Hematopoietic multipotent progenitor cell (in vitro differentiated cells): ENCODE measurements around the gene XBP1. TPM values are rescaled to one million over a fixed set of nuclear protein-coding genes. Genes with fewer than 3 reads are reported as not detected.
"Not testable (repeated sequence)": the region's sequence is repeated elsewhere in the genome, so short reads cannot be mapped to it uniquely, and the experiment has no call there.

Source experiments
- DNase-seq, 3 donors: peaks; one replicate each; pipeline ENCODE4 v3.0.0-alpha.2; 2011 to 2015; ENCODE audit warnings: low read depth in 2 of 3, low spot score in 2 of 3
- total RNA-seq: library from RNA; depleted of rRNA; stranded (reverse); fragments of >200 nt; gene quantifications from one replicate; pipeline ENCODE4 v1.2.3, GENCODE V29; 2012

The XBP1 gene
- total RNA-seq, 1 donor: 329 TPM

- DNase-seq: no peak
Measured at GRCh38 chr22:28793976-28794584, 6.3 kb downstream of the XBP1 start.

- no peak for DNase-seq
Measured at GRCh38 chr22:28792491-28793383, 7.6 kb downstream of the XBP1 start.

- DNase-seq: peak in 2 of 3 donors; percentile 26 to 68
Measured at GRCh38 chr22:28791841-28792490, 8.4 kb downstream of the XBP1 start.

GRCh38 chr22:28791124-28791523 lies 9.2 kb downstream of the XBP1 start:
- DNase-seq: no peak

GRCh38 chr22:28788601-28789000 lies 11.8 kb downstream of the XBP1 start:
- no peak for DNase-seq

GRCh38 chr22:28783786-28784671 lies 16.3 kb downstream of the XBP1 start:
- peak in 2 of 3 donors; percentile 34 to 37 for DNase-seq

- DNase-seq: no peak
Measured at GRCh38 chr22:28780296-28780695, 20.1 kb downstream of the XBP1 start.

- DNase-seq: no peak
Measured at GRCh38 chr22:28779833-28780232, 20.5 kb downstream of the XBP1 start.

- DNase-seq: no peak
Measured at GRCh38 chr22:28774378-28774777, 26.0 kb downstream of the XBP1 start.

GRCh38 chr22:28773461-28773867 lies 26.9 kb downstream of the XBP1 start:
- DNase-seq: no peak

- peak; percentile 74 to 98 (median 96) for DNase-seq
Measured at GRCh38 chr22:28772633-28773460, 27.5 kb downstream of the XBP1 start, which contains the start of gene CCDC117. CCDC117 (plus strand) TSS chr22:28772695; CDS start chr22:28772850, 155 bp downstream.

- no peak for DNase-seq
Measured at GRCh38 chr22:28771195-28771791, 29.1 kb downstream of the XBP1 start.

GRCh38 chr22:28769394-28770085 lies 30.8 kb downstream of the XBP1 start:
- no peak for DNase-seq

GRCh38 chr22:28768701-28769393 lies 31.5 kb downstream of the XBP1 start:
- no peak for DNase-seq

GRCh38 chr22:28766628-28767027 lies 33.7 kb downstream of the XBP1 start:
- no peak for DNase-seq

GRCh38 chr22:28762000-28762399 lies 38.4 kb downstream of the XBP1 start:
- DNase-seq: not testable (repeated sequence)

GRCh38 chr22:28761449-28761755 lies 39.0 kb downstream of the XBP1 start:
- DNase-seq: no peak
